T-helper 17 cell (primary cell): ENCODE data around the gene GPC5. TPM values are rescaled to one million over a fixed set of nuclear protein-coding genes. Genes with fewer than 3 reads are reported as not detected.

Experiments
- ATAC-seq: fragments of 150-1000 bp; cut with Tn5 transposase; 2 replicates; pipeline ENCODE4 v1.10.0; 2021; ENCODE audit warnings: mild to moderate bottlenecking, moderate library complexity
- DNase-seq, 3 donors: peaks; one replicate each; pipeline versions ENCODE4 v3.0.0 to v3.0.0-alpha.2; 2020 to 2021
- H3K9me3 ChIP-seq: one replicate; pipeline ENCODE4 v1.7.0; 2013; ENCODE audit warnings: low read length, mild to moderate bottlenecking; ENCODE audit not compliant: control insufficient read depth, poor library complexity, severe bottlenecking
- H3K27ac Mint-ChIP-seq: one replicate; pipeline ENCODE4 v1.8.0; 2022; ENCODE audit warnings: mild to moderate bottlenecking, moderate library complexity, mixed read lengths
- H3K27me3 Mint-ChIP-seq: one replicate; pipeline ENCODE4 v1.8.0; 2022; ENCODE audit warnings: mixed read lengths
- H3K36me3 Mint-ChIP-seq: one replicate; pipeline ENCODE4 v1.8.0; 2022; ENCODE audit warnings: low read depth, mixed read lengths
- H3K4me1 Mint-ChIP-seq: one replicate; pipeline ENCODE4 v1.8.0; 2022; ENCODE audit warnings: mild to moderate bottlenecking, mixed read lengths
- H3K4me3 Mint-ChIP-seq: one replicate; pipeline ENCODE4 v1.8.0; 2022; ENCODE audit warnings: mild to moderate bottlenecking, moderate library complexity, mixed read lengths
- total RNA-seq, 4 donors: library from RNA in 2 of 4; stranded (reverse) in 2 of 4; gene quantifications; one replicate each; pipeline ENCODE4 v1.2.3 and lab custom pipeline; 2022 to 2026

GPC5 gene
- total RNA-seq, 2 donors from 2014 or later: 1.1 TPM; not detected in 1

DNA sequence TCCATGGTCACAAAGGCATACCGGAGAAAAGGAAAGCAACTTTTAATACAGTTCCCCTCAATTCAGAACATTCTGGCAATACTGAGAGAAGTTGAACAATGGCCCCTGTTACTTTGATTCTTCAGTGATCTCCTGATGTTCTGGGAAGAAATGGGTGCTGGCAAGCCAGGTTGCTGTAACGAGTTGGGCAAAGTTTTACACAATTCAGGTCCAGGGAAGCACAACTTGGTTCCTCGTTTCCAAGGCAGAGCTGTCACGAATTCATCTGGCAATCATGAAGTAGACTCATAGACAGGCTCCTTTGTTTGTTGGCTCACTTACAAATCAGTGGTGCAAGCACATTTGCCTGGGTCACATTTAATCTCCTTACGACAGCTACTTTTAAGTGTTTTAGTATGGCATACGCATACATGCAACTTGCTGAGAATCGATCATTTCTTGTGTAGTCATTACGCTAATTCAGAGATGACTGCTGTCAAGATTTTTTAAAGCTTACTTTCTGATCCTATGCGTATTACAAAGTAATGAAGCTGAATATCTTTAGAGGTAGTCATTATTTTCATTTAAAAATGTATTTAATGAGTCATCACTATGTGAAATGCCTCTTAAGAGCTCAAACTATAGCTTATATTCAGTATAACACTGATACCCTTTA, 174.7 kb downstream of the GPC5 start:
- H3K9me3 ChIP-seq: no peaks in the 10 kb centered on the region
- no peak for ATAC-seq
- no peaks in the 10 kb centered on the region for H3K27me3 Mint-ChIP-seq

DNA sequence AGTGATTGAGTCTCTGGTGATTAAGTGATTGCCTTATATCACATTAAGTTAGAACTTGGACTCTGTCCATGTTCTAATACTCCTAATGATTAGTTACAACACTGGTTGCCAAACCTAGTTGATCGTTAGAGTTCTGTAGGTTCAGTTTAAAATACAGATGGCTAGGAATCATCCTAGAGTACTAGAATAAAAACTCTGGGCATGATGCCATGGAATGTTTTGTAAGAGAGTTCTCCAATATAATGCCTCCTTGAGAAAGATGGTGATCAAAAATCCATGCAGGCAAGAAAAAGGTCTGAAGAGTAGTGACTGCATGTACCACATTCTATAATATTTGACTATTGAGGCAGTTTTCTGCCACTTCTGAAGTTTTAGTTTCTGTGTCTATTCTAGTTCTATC, 176.3 kb downstream of the GPC5 start:
- H3K4me3 Mint-ChIP-seq: no peak overlapping the region
- H3K36me3 Mint-ChIP-seq: no peaks in the 10 kb centered on the region
- no peaks in the 10 kb centered on the region for H3K9me3 ChIP-seq
- ATAC-seq (no peak), DNase-seq (no peak)
- no peaks in the 10 kb centered on the region for H3K4me1 Mint-ChIP-seq
- no peak overlapping the region for H3K27ac Mint-ChIP-seq
- H3K27me3 Mint-ChIP-seq: no peaks in the 10 kb centered on the region

More for the DNA sequence above, 174.7 kb downstream of the GPC5 start:
- no peak for DNase-seq
- H3K4me1 Mint-ChIP-seq: no peaks in the 10 kb centered on the region
- H3K27ac Mint-ChIP-seq: no peak overlapping the region
- H3K36me3 Mint-ChIP-seq: no peaks in the 10 kb centered on the region
- H3K4me3 Mint-ChIP-seq: no peak overlapping the region

DNA sequence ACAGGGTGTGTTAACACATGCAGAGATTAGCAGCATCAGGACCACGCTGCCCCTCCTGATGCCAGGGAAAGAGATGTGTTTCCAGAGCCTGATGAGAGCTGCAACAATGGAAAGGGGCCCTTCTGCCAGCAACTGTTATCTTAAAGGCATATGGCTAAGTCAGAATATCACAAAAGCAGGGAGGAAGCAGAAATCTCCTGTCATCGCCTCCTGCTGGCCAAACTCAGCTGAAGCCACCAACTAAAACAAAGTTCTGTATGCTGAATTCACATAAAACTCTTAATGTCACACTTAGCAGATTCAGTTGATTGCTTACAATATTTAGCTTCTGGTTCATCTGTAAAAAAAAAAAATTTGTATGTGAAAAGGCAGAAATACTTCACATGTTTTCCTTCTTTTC, 178.2 kb downstream of the GPC5 start:
- H3K9me3 ChIP-seq: no peaks in the 10 kb centered on the region
- no peak overlapping the region for H3K27ac Mint-ChIP-seq
- H3K27me3 Mint-ChIP-seq: no peaks in the 10 kb centered on the region
- ATAC-seq (no peak), DNase-seq (no peak)
- no peaks in the 10 kb centered on the region for H3K36me3 Mint-ChIP-seq
- no peaks in the 10 kb centered on the region for H3K4me1 Mint-ChIP-seq
- no peak overlapping the region for H3K4me3 Mint-ChIP-seq

DNA sequence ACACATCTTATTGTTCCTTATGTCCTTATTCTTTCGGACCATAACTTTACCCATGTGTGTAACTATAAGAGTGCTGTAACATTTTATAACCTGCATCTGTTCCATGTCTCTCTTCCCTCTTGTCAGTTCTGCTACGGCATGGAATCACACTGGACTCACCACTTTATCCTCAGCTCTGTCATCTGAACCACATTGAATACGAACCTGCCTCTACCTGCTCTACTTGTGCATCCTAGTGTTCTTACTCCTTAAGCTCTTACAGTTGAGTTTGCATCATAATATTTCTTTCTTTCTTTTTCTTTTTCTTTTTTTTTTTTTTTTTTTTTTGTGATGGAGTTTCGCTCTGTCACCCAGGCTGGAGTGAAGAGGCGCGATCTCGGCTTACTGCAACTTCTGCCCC, 180.9 kb downstream of the GPC5 start:
- DNase-seq (no peak), ATAC-seq (no peak)
- no peaks in the 10 kb centered on the region for H3K9me3 ChIP-seq
- Mint-ChIP-seq H3K4me1 (no peaks in the 10 kb centered on the region), H3K27ac (no peak overlapping the region), H3K36me3 (no peaks in the 10 kb centered on the region), H3K27me3 (no peaks in the 10 kb centered on the region), H3K4me3 (no peak overlapping the region)

DNA sequence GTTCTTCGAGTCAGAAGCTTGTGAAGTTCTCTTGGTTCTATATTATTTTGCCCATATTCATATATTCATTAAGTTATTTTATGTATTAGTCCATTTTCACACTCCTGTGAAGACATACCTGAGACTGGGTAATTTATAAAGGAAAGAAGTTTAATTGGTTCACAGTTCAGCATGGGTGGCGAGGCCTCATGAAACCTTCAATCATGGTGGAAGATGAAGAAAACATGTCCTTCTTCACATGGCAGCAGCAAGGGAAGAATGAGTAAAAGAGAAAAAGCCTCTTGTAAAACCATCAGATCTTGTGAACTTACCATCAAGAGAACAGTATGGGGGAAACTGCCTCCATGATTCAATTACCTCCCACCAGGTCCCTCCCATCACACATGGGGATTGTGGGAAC, 182.3 kb downstream of the GPC5 start:
- Mint-ChIP-seq H3K36me3 (no peaks in the 10 kb centered on the region), H3K4me1 (no peaks in the 10 kb centered on the region), H3K4me3 (no peak overlapping the region), H3K27me3 (no peaks in the 10 kb centered on the region), H3K27ac (no peak overlapping the region)
- H3K9me3 ChIP-seq: no peaks in the 10 kb centered on the region
- ATAC-seq: no peak
- DNase-seq: no peak

GRCh38 chr13:91586609-91587008, 188.2 kb downstream of the GPC5 start:
- no peak overlapping the region for H3K27ac Mint-ChIP-seq
- DNase-seq: no peak
- no peaks in the 10 kb centered on the region for H3K4me1 Mint-ChIP-seq

DNA sequence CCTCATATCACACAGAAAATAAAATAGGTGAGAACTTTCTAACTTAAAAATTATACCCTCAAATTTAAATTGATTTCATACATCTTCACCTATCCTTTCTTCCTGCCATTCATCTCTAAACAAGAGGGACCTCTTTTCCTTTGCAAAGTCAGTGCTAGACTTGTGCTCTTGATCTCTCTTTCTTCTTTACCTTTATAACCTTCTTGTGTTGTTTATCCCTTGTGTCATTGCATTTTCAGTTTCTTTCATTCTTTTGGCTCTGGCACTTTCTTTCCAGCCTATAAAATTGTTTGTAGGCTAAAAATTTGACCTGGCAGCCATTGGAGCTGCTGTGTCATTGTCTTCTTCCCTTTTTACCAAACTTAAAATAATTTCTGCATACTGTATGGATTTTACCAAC, 190.1 kb downstream of the GPC5 start:
- Mint-ChIP-seq H3K4me1 (no peaks in the 10 kb centered on the region), H3K27me3 (no peaks in the 10 kb centered on the region), H3K4me3 (no peak overlapping the region), H3K27ac (no peak overlapping the region), H3K36me3 (no peaks in the 10 kb centered on the region)
- DNase-seq: no peak
- no peak for ATAC-seq
- H3K9me3 ChIP-seq: no peaks in the 10 kb centered on the region

More at GRCh38 chr13:91586609-91587008, 188.2 kb downstream of the GPC5 start:
- ATAC-seq: no peak
- H3K9me3 ChIP-seq: no peaks in the 10 kb centered on the region
- no peaks in the 10 kb centered on the region for H3K27me3 Mint-ChIP-seq
- no peak overlapping the region for H3K4me3 Mint-ChIP-seq
- H3K36me3 Mint-ChIP-seq: no peaks in the 10 kb centered on the region

GRCh38 chr13:91592056-91593014, 193.9 kb downstream of the GPC5 start:
- Mint-ChIP-seq H3K27me3 (no peaks in the 10 kb centered on the region), H3K27ac (no peak overlapping the region), H3K4me3 (no peak overlapping the region), H3K4me1 (no peaks in the 10 kb centered on the region), H3K36me3 (no peaks in the 10 kb centered on the region)
- DNase-seq: no peak
- ATAC-seq: no peak
- no peaks in the 10 kb centered on the region for H3K9me3 ChIP-seq

DNA sequence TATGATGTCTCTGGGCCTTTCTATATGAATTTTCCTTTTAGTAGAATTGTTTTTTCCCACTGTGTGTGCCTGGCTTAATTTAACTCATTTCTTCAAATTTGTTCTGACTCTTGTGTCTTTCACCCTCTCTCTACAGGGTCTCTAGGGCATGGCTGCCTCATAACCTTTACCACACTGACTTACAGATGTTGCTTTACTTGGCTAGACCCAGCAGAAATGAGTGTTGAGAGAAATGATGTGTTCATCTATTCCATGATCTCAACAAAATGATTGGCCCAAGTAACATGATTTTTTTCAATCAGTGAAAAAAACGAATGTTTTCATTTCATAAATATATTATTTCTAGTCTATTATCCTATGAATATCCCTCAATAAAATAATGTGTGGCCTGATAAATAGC, 195.0 kb downstream of the GPC5 start:
- Mint-ChIP-seq H3K4me1 (no peaks in the 10 kb centered on the region), H3K4me3 (no peak overlapping the region), H3K27ac (no peak overlapping the region), H3K36me3 (no peaks in the 10 kb centered on the region), H3K27me3 (no peaks in the 10 kb centered on the region)
- DNase-seq (no peak), ATAC-seq (no peak)
- H3K9me3 ChIP-seq: no peaks in the 10 kb centered on the region

GRCh38 chr13:91594061-91594460, 195.6 kb downstream of the GPC5 start:
- DNase-seq: no peak
- H3K27me3 Mint-ChIP-seq: no peaks in the 10 kb centered on the region
- no peaks in the 10 kb centered on the region for H3K9me3 ChIP-seq
- no peak overlapping the region for H3K4me3 Mint-ChIP-seq
- no peaks in the 10 kb centered on the region for H3K4me1 Mint-ChIP-seq
- no peak overlapping the region for H3K27ac Mint-ChIP-seq
- H3K36me3 Mint-ChIP-seq: no peaks in the 10 kb centered on the region
- ATAC-seq: no peak

- Mint-ChIP-seq H3K36me3 (no peaks in the 10 kb centered on the region), H3K4me3 (no peak overlapping the region), H3K27ac (no peak overlapping the region), H3K27me3 (no peaks in the 10 kb centered on the region), H3K4me1 (no peaks in the 10 kb centered on the region)
- DNase-seq: no peak
- ATAC-seq: no peak
- H3K9me3 ChIP-seq: no peaks in the 10 kb centered on the region
These were observed 197.3 kb downstream of the GPC5 start for GRCh38 chr13:91595677-91596076.

DNA sequence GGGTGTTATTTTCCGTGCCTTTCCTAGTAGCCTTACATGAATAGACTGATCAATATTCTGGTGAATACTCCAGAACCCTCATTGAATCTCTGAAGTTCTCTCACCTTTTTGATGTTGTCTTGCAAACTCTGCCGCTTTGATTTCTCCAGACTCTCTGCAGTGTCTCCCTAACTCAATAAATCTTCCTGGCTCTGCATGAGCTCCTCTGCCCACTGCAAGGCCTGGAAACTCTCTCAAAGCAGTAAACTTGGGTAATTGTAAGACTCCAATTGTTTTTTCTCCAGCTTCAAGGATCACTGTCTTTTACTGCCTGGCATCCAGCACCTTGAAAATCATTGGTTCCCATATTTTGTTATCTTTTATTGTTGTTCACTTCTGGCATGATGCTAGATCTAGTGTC, 198.4 kb downstream of the GPC5 start:
- H3K4me1 Mint-ChIP-seq: no peaks in the 10 kb centered on the region
- no peak for ATAC-seq
- H3K27ac Mint-ChIP-seq: no peak overlapping the region

GRCh38 chr13:91598655-91599054, 200.2 kb downstream of the GPC5 start:
- H3K27me3 Mint-ChIP-seq: no peaks in the 10 kb centered on the region

More for the DNA sequence above, 198.4 kb downstream of the GPC5 start:
- Mint-ChIP-seq H3K27me3 (no peaks in the 10 kb centered on the region), H3K36me3 (no peaks in the 10 kb centered on the region), H3K4me3 (no peak overlapping the region)
- no peak for DNase-seq
- H3K9me3 ChIP-seq: no peaks in the 10 kb centered on the region

More at GRCh38 chr13:91598655-91599054, 200.2 kb downstream of the GPC5 start:
- ATAC-seq: no peak
- Mint-ChIP-seq H3K4me3 (no peak overlapping the region), H3K27ac (no peak overlapping the region), H3K4me1 (no peaks in the 10 kb centered on the region), H3K36me3 (no peaks in the 10 kb centered on the region)
- H3K9me3 ChIP-seq: no peaks in the 10 kb centered on the region
- no peak for DNase-seq
